ENCODE data around the gene SNX30. TPM values are rescaled to one million over a fixed set of nuclear protein-coding genes. Genes with fewer than 3 reads are reported as not detected.
A peak's percentile ranks its signal among the peaks of the same experiment; 100 is the strongest.

The SNX30 gene
- total RNA-seq, 1 donor from 2014 or later: 18.2 TPM

- no peaks in the 10 kb centered on the region for H3K4me1 Mint-ChIP-seq (ENCODE audit: unreplicated experiment)
- H3K27ac Mint-ChIP-seq (ENCODE audit: unreplicated experiment): no peak overlapping the region
- H3K9me3 Mint-ChIP-seq (ENCODE audit: unreplicated experiment): no peaks in the 10 kb centered on the region
- no peak overlapping the region for H3K4me3 Mint-ChIP-seq (ENCODE audit: unreplicated experiment)
- no peak for DNase-seq (ENCODE audit: extremely low spot score, unreplicated experiment)
- H3K36me3 Mint-ChIP-seq (ENCODE audit: unreplicated experiment): no peaks in the 10 kb centered on the region
- peaks cover 59% of the 10 kb centered on the region for H3K27me3 Mint-ChIP-seq (ENCODE audit: unreplicated experiment)
- TF ChIP-seq, protein P1, sequence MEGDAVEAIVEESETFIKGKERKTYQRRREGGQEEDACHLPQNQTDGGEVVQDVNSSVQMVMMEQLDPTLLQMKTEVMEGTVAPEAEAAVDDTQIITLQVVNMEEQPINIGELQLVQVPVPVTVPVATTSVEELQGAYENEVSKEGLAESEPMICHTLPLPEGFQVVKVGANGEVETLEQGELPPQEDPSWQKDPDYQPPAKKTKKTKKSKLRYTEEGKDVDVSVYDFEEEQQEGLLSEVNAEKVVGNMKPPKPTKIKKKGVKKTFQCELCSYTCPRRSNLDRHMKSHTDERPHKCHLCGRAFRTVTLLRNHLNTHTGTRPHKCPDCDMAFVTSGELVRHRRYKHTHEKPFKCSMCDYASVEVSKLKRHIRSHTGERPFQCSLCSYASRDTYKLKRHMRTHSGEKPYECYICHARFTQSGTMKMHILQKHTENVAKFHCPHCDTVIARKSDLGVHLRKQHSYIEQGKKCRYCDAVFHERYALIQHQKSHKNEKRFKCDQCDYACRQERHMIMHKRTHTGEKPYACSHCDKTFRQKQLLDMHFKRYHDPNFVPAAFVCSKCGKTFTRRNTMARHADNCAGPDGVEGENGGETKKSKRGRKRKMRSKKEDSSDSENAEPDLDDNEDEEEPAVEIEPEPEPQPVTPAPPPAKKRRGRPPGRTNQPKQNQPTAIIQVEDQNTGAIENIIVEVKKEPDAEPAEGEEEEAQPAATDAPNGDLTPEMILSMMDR (IDR thresholded peaks at IDR 0.05): no peak
These were observed 166.8 kb downstream of the SNX30 start for GRCh38 chr9:112917047-112917986.

- no peak for DNase-seq (ENCODE audit: extremely low spot score, unreplicated experiment)
- Mint-ChIP-seq H3K9me3 (ENCODE audit: unreplicated experiment) (no peaks in the 10 kb centered on the region), H3K4me3 (ENCODE audit: unreplicated experiment) (no peak overlapping the region), H3K27ac (ENCODE audit: unreplicated experiment) (no peak overlapping the region), H3K36me3 (ENCODE audit: unreplicated experiment) (no peaks in the 10 kb centered on the region), H3K4me1 (ENCODE audit: unreplicated experiment) (no peaks in the 10 kb centered on the region), H3K27me3 (ENCODE audit: unreplicated experiment) (peaks cover 63% of the 10 kb centered on the region)
- TF ChIP-seq, protein P1 (IDR thresholded peaks at IDR 0.05): no peak
These were observed 167.4 kb downstream of the SNX30 start for GRCh38 chr9:112917987-112918362.

DNA sequence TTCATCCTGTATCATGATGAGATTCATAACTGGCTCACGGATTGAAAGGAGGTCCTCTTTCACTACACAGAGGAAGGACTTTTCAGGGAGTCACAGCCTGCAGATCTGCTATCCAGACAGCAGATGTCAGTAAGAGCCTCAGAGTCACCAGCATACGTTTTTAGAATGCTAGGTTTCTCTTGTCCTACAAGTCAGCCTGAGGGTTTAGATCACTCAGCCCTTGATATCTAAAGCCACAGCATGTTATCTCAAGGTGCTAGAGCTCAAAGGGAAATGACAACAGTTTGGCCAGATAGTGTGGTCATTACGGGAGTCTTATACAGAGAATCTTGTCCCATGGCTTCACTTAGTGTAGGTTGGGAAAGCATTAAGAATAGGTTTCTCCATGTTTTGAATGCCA, 171.0 kb downstream of the SNX30 start:
- H3K9me3 Mint-ChIP-seq (ENCODE audit: unreplicated experiment): no peaks in the 10 kb centered on the region
- no peaks in the 10 kb centered on the region for H3K36me3 Mint-ChIP-seq (ENCODE audit: unreplicated experiment)
- peaks cover 2% of the 10 kb centered on the region for H3K4me1 Mint-ChIP-seq (ENCODE audit: unreplicated experiment)
- H3K27ac Mint-ChIP-seq (ENCODE audit: unreplicated experiment): no peak overlapping the region
- TF ChIP-seq, protein P1 (IDR thresholded peaks at IDR 0.05): peak; percentile 61
- H3K27me3 Mint-ChIP-seq (ENCODE audit: unreplicated experiment): peaks cover 76% of the 10 kb centered on the region
- no peak for DNase-seq (ENCODE audit: extremely low spot score, unreplicated experiment)
- H3K4me3 Mint-ChIP-seq (ENCODE audit: unreplicated experiment): no peak overlapping the region

Other genes with a start within 250 kb of the SNX30 start
- gene INIP, start 32.6 kb upstream of the SNX30 start, total RNA-seq: 23.9 and 26.6 TPM in 2 replicates
- not detected in 2 replicates for gene SLC46A2, start 140.1 kb downstream of the SNX30 start, total RNA-seq